C4-2B (cell line): ENCODE measurements around the gene SIL1.

Source experiments
- ZFX ChIP-seq: fragments of 450-650 bp; IDR thresholded peaks from 2 replicates; pipeline ENCODE4 v1.6.1; 2017
- TF ChIP-seq, protein P1 (sequence below): fragments of 450-650 bp; conservative IDR thresholded peaks from 2 replicates; pipeline ENCODE4 v1.5.1; 2017; ENCODE audit warnings: mild to moderate bottlenecking

DNA sequence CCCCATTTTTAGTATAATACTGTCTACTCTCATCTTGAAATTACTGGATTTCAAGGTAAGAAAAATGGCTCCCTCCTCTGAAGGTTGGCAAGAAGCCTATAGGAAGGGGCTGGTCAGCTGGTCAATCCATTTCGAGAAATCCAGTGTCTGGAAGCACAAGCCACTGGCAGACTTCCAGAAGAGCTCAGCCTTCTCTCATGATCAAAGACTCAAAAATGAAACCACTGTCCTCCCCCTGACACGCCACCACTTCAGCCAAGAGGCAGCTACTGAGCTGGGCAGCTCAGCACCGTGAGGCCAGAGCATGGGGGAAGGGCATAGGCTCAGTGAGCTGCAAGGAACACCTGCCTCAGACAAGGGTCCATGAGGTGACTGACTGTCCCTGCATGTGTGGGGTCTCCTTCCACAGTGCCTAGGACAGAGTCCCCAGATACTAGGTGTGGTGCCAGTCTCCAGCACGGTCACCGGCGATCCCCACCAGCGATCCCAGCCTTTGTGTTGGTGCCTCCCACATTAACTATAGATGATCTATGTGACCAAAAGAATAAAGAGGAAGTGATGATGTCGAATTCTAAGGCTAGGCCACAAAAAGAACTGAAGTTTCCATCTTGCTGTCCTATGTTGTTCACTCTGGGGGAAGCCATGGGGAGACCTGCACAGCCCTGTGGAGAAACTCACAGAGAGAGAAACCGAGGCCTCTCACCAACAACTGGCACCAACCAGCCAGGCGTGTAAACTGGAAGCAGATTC is 222.9 kb downstream of the SIL1 start:
- TF ChIP-seq, protein P1, sequence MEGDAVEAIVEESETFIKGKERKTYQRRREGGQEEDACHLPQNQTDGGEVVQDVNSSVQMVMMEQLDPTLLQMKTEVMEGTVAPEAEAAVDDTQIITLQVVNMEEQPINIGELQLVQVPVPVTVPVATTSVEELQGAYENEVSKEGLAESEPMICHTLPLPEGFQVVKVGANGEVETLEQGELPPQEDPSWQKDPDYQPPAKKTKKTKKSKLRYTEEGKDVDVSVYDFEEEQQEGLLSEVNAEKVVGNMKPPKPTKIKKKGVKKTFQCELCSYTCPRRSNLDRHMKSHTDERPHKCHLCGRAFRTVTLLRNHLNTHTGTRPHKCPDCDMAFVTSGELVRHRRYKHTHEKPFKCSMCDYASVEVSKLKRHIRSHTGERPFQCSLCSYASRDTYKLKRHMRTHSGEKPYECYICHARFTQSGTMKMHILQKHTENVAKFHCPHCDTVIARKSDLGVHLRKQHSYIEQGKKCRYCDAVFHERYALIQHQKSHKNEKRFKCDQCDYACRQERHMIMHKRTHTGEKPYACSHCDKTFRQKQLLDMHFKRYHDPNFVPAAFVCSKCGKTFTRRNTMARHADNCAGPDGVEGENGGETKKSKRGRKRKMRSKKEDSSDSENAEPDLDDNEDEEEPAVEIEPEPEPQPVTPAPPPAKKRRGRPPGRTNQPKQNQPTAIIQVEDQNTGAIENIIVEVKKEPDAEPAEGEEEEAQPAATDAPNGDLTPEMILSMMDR, result no peak
- TF ChIP-seq ZFX, result no peak
